ENCODE measurements around the gene TRPC3.

Gene TRPC3

DNA sequence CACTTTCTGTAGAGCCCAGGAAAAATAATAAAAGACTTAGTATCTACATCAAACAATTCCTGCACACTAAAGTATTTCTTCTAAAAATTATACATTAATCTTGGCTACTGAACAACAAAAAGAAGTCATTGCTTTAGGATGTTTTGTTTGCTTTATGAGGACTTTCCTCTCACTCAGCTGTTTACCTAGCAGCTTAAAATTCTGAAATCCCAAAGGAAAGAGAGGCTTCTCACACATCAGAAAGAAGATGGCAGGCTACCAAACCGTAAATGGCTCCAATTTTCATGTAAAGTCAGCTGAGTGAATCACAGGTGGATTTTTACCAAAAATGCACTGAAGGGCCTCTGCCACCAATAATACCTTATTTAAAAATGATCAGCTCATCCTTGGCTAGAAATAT is 9.0 kb upstream of the TRPC3 start:
- Mint-ChIP-seq H3K4me3 (no peak overlapping the region), H3K27ac (no peak overlapping the region), H3K9me3 (no peaks in the 10 kb centered on the region), H3K4me1 (no peaks in the 10 kb centered on the region), H3K36me3 (no peaks in the 10 kb centered on the region)
- ATAC-seq (no peak), DNase-seq (ENCODE audit: low spot score in 2 of 2) (no peak)

DNA sequence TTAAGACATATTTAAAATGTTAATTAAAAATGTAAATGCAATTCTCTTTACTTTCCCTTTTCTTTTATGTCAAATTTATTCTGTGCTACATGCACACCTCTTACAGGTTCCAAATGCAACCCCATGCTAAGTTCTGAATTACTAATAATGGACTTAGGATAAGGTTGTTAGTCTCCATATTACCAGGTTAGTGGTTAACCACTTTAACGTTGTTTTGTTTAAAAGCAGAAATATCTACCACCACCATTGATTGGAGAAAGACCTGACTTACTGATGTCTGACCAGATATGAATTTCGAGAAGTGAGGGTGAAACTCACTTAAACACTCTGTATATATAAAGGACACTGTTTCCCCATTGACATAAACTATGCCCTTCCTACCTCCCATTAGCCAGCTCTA is 6.9 kb upstream of the TRPC3 start:
- no peak for ATAC-seq
- Mint-ChIP-seq H3K36me3 (no peaks in the 10 kb centered on the region), H3K27ac (no peak overlapping the region), H3K9me3 (no peaks in the 10 kb centered on the region), H3K4me3 (no peak overlapping the region), H3K4me1 (no peaks in the 10 kb centered on the region)
- DNase-seq (ENCODE audit: low spot score in 2 of 2) = no peak

DNA sequence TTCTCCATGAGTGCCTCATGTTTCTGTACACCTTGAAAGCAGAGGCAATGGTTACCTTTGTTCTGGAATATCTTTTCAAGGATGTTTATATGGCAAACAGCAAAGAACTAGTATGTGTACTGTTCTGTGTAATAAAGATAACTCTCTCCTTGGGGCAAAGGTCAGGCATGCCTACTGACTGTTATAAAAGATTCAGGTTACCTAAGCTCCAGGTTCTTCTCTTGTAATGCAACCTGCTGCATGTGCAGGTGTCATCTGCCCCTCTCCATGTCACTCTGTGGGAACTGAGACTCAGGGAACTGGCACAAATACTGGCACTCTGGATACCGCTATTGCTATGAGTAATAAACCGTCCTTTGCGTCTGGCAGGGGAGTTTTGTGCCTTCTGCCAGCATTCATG is 5.4 kb upstream of the TRPC3 start:
- Mint-ChIP-seq H3K4me3 (no peak overlapping the region), H3K4me1 (no peaks in the 10 kb centered on the region), H3K36me3 (no peaks in the 10 kb centered on the region), H3K27ac (no peak overlapping the region), H3K9me3 (no peaks in the 10 kb centered on the region)
- DNase-seq (ENCODE audit: low spot score in 2 of 2) = no peak
- ATAC-seq = no peak

DNA sequence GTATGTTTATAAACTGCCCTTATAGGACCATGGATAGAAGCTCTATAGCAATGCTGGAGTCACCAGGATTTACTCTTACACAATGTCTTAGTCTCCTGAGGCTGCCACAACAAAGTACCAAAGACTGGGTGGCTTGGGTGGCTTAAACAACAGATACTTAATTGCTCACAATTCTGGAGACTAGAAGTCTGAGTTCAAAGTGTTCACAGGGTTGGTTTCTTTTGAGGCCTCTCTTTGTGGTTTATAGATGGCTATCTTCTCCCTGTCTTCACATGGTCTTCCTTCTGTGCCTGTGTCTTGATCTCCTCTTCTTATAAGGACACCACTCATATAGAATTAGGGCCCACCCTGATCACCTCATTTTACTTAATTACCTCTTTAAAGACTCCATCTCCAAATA is 2.0 kb upstream of the TRPC3 start:
- Mint-ChIP-seq H3K9me3 (no peaks in the 10 kb centered on the region), H3K27ac (no peak overlapping the region), H3K4me1 (peaks cover 13% of the 10 kb centered on the region), H3K4me3 (no peak overlapping the region), H3K36me3 (no peaks in the 10 kb centered on the region)
- DNase-seq (ENCODE audit: low spot score in 2 of 2) = no peak
- no peak for ATAC-seq

DNA sequence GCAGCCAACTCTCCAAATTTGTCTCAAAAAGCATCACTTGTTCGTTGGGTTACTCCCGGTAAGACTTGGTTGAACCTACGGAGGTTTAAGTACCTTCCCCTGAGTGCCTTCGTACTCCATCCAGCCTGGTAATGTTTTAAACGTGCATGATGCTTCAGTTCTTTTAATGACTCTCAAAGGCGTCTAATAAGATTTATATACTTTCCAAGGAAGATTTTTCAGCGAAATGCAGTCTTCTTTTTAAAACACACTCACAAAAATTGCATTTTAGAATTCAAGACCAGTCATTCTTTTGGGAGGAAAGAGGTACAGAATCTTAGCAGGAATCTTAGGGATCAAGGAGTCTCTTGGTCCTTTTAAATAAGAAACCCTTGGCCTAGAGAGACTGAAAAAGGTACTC is 430 bp upstream of the TRPC3 start:
- H3K27ac Mint-ChIP-seq = no peak overlapping the region
- H3K4me1 Mint-ChIP-seq = peaks cover 13% of the 10 kb centered on the region
- H3K36me3 Mint-ChIP-seq = no peaks in the 10 kb centered on the region
- DNase-seq (ENCODE audit: low spot score in 2 of 2) = no peak
- no peaks in the 10 kb centered on the region for H3K9me3 Mint-ChIP-seq
- ATAC-seq = no peak
- H3K4me3 Mint-ChIP-seq = peak overlapping the region; percentile 86

DNA sequence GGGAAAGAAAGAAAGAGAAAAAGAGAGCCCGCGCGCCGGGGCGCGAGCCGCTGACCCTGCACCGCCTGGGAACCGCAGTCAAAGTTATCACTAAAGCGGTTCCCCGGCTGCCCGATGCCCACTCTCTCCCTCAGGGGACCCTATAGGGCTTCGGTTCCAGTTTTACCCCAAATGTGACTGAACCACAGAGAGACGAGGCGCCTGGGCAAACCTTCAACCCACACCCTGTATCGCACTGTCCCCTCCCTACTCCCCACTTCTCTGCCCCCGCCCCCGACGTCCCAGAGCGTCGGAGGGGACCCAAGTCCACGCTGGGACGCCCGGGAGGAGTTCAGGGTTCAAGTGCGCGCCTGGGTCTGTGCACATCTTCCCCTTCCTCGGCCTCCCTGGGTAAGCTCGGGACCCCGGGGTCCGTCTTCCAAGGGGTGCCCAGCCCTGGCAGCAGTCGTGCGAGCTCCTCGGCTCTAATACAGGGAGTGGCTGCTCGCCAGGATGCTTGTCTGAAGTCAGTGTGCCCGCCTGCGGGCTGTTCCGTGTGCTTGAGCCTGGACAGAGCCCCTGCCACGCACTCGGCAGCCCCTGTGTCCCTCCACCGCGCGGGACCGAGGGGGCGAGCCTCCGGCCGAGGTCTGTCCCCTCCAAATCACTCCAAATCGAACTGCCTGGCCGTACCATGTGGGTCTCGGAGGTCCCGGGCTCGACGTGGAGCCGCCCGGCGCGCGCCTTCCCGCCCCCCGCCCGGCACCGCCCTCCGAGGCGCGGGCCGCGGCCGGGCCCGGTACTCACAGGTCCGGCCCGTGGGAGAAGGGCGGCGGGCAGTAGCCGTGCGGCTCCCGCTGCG is 960 bp downstream of the TRPC3 start:
- ATAC-seq = peak; percentile 70
- DNase-seq (ENCODE audit: low spot score in 2 of 2) = peak; percentile 20 to 69
- peak overlapping the region; percentile 86 for H3K4me3 Mint-ChIP-seq
- H3K4me1 Mint-ChIP-seq = peaks cover 13% of the 10 kb centered on the region
- H3K27ac Mint-ChIP-seq = no peak overlapping the region
- H3K36me3 Mint-ChIP-seq = no peaks in the 10 kb centered on the region
- no peaks in the 10 kb centered on the region for H3K9me3 Mint-ChIP-seq

DNA sequence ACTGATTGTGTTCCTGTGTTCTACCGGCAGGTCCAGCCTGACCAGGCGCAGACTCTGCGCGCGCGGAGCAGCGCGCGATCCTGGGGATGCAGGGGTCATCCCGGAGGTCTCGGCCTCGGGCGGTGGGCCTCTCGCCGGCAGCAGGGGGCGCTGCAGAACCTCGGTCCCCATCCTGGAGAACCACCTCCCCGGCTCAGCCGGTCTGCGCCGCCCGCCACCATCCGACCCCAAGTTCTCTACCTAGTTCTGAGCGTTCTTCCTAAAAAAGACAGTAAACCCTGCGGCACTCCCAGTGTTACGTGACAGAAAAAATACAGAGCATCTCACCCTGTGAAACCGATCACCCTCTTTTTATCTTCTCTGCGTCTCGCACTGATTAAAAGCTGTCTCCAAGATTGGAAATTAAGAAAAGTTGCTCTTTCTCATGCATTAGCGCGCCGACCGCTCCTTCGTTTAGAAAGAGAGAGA is 1.6 kb downstream of the TRPC3 start:
- Mint-ChIP-seq H3K27ac (no peak overlapping the region), H3K36me3 (no peaks in the 10 kb centered on the region), H3K4me1 (peaks cover 13% of the 10 kb centered on the region), H3K9me3 (no peaks in the 10 kb centered on the region), H3K4me3 (peak overlapping the region; percentile 86)
- ATAC-seq (peak; percentile 89), DNase-seq (ENCODE audit: low spot score in 2 of 2) (peak; percentile 88 to 96)

DNA sequence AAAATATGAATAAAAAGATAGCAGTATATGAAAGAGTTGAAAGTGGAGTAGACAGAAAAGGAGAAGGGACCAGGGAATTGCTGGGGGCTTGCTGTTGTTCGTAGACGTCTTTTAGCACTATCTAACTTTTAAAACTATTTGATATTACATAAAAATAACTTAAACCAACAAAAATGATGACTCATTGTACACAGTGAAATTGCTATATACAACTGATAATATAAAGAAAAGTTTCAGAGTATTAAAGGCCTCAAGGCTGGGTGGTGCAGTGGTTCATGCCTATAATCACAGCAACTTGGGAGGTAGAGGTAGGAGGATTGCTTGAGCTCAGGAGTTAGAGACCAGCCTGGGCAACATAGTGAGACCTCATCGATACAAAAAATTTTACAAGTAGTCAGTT is 5.2 kb downstream of the TRPC3 start:
- no peak for ATAC-seq
- H3K4me3 Mint-ChIP-seq = no peak overlapping the region
- no peaks in the 10 kb centered on the region for H3K36me3 Mint-ChIP-seq
- H3K4me1 Mint-ChIP-seq = peaks cover 13% of the 10 kb centered on the region
- DNase-seq (ENCODE audit: low spot score in 2 of 2) = no peak
- no peaks in the 10 kb centered on the region for H3K9me3 Mint-ChIP-seq
- no peak overlapping the region for H3K27ac Mint-ChIP-seq

DNA sequence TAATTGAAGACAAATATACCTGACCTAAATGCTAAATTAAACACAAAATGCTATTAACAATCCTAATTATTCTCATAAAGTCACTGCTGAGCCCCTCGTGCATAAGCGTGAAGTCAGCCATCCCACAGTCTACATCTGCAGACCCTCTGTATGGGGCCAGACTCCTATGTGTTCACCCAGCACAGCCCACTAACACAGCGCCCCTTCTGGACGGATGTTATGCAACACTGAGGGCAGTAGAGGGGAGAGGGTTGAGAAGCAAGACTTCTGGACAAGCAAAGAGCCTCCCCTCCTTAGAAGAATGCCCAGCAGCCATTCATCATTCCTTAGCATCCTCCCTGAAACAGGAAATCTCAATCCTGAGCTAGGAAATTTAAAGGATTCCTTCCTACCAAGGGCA is 7.9 kb downstream of the TRPC3 start:
- peak; percentile 61 for ATAC-seq
- no peak for DNase-seq (ENCODE audit: low spot score in 2 of 2)
- Mint-ChIP-seq H3K9me3 (no peaks in the 10 kb centered on the region), H3K36me3 (no peaks in the 10 kb centered on the region), H3K4me1 (peaks cover 6% of the 10 kb centered on the region), H3K4me3 (no peak overlapping the region), H3K27ac (no peak overlapping the region)

DNA sequence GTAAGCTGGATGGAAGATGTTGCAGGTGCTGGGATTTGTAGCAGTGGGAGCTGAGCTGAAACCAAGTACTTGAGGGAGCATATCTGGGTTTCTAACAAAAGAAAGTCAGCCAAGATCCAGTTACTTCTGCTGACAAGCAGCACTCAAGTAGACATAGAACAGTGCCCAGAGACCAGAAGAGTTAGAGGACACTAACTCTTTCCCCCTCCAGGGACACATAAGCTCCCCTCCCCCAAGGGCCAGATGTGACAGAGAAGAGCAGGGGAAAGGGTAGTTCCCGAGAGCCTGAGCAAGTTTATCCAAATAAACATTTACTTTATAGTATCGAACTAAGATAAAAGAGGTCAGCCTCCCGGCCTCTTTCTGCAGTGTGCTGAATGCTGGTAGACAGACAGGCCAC is 12.2 kb downstream of the TRPC3 start:
- Mint-ChIP-seq H3K9me3 (no peaks in the 10 kb centered on the region), H3K4me3 (no peak overlapping the region), H3K27ac (no peak overlapping the region), H3K36me3 (no peaks in the 10 kb centered on the region), H3K4me1 (peaks cover 17% of the 10 kb centered on the region)
- ATAC-seq = no peak
- no peak for DNase-seq (ENCODE audit: low spot score in 2 of 2)

DNA sequence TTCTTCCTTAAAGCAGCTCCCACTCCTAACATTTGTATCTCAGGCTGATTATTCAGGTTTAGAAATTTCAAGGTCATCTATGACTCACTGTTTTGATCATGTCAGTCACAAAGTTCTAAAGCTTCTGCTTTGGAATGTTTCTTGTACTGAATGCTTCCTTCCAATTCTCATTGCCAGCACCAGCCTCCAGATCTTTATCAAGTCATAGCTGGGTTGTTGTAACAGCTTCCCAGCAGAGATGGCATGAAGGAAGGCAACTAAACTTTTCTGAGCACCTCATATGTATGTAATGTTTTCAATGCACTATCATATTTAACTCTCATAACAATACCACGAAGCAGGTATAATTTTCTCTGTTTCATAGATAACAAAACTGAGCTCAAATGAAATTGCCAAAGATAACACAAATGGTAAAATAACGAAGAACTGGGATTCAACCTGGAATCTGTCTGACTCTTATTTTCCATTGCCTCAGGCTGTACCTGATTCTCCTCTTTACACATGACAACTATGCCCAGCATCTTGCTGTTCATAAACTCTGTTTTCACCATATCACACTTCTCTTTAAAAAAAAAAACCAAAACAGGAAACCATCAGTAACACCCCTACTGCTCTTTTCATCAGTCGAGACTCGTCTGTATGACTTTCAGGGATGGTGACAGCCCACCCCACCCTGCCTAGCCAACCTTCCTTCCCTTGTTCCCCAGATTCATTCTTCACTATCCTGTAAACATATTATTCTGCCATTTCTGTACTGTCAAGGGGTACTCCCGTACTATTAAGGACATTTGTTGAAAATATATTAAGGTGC is 13.4 kb downstream of the TRPC3 start:
- DNase-seq (ENCODE audit: low spot score in 2 of 2) (no peak), ATAC-seq (peak; percentile 66)
- Mint-ChIP-seq H3K36me3 (no peaks in the 10 kb centered on the region), H3K9me3 (no peaks in the 10 kb centered on the region), H3K4me3 (no peak overlapping the region), H3K27ac (peak overlapping the region; percentile 4), H3K4me1 (peaks cover 17% of the 10 kb centered on the region)

DNA sequence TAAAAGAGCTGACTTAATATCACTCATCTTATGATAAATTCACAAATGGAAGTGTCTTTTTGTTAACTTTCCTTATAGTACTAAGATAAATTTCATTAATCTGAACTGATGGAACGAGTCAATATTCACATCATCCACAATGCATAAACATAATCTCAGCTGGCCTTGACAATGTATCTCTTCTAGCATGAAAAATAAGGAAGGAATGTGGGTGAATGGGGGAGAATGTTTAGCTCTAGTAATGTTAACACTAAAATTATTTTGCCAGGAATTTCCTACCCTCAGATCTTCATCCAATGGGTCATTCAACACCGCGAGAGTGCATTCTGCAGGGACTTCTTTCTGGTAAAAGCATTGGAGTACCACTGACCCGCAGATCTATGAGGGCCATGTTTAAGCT is 15.8 kb downstream of the TRPC3 start:
- ATAC-seq (no peak), DNase-seq (ENCODE audit: low spot score in 2 of 2) (no peak)
- Mint-ChIP-seq H3K36me3 (no peaks in the 10 kb centered on the region), H3K4me3 (no peak overlapping the region), H3K27ac (no peak overlapping the region), H3K9me3 (no peaks in the 10 kb centered on the region), H3K4me1 (peaks cover 17% of the 10 kb centered on the region)

DNA sequence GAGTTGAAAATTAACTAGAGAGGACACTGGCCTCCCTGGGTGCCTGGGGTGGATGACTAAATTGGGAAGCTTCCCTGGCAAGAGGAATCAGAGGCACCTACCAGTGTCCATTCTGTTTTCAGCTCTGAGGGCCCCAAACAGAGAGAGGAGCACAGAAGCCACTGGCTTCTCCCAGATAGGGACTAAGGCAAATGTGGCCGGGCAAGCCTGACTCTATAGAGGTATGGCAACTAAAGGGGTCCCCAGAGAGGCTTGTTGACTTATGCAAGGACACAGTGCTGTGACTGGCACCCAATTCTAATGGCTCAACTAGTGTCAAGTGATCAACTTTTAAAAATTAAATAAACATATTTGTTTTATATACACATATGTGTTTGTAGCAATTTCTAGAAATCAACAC is 17.2 kb downstream of the TRPC3 start:
- no peak overlapping the region for H3K4me3 Mint-ChIP-seq
- H3K36me3 Mint-ChIP-seq = no peaks in the 10 kb centered on the region
- peaks cover 17% of the 10 kb centered on the region for H3K4me1 Mint-ChIP-seq
- DNase-seq (ENCODE audit: low spot score in 2 of 2) = no peak
- H3K9me3 Mint-ChIP-seq = no peaks in the 10 kb centered on the region
- ATAC-seq = no peak
- H3K27ac Mint-ChIP-seq = no peak overlapping the region

DNA sequence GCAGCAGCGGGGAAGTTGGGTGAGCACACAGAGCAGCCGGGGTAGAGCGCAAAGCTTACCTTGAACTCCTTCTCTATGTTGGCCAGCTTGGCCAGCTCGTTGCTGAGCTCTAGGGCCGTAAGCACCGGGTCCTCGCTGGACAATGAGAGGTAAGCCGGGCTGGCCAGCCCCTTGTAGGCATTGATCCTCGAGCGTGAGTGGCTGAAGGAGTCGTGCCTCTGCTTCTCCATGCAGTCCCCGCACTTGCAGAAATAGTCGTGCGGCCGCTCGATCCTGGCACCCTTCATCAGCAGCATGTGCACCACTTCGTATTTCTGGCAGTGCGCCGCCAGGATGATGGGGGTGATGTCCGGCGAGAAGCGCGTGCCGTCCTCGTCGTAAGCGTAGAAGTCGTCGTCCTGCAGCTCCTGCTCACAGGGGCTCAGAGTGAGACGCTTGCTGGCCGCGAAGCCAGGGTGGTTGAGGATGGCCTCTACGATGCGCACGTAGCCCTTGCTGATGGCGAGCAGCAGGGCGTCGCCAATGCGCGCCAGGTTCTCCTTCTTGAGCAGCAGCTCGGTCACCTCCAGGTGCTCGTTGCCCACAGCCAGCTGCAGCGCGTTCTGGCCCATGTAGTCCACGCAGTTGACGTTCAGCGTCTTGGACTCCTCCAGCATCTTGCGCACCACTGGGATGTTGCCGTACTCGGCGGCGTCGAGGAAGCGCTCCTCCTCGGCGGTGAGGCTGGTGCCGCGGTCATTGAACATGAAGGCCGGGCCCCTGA is 19.5 kb downstream of the TRPC3 start:
- DNase-seq (ENCODE audit: low spot score in 2 of 2) = no peak
- Mint-ChIP-seq H3K9me3 (no peaks in the 10 kb centered on the region), H3K4me1 (no peaks in the 10 kb centered on the region), H3K27ac (no peak overlapping the region), H3K4me3 (no peak overlapping the region), H3K36me3 (no peaks in the 10 kb centered on the region)
- ATAC-seq = peak; percentile 16

DNA sequence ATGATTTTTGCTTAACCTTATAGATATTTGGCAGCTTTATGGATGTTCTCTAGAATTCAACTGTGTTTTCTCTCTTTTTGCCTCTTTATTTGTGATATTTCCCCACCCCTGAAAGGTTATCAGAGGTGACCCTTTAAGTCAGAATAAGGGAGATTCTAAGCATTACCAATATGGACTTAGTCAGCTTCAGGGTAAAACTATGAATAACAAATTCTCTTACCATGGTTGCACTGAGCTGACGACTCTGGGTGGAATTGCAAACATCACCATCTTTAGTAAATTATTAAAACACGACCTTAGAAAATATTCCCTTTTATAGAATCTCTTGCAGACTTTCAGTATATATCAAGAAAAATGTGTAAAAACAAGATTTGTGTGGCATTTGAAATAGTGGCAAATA is 21.6 kb downstream of the TRPC3 start:
- no peaks in the 10 kb centered on the region for H3K4me1 Mint-ChIP-seq
- no peaks in the 10 kb centered on the region for H3K36me3 Mint-ChIP-seq
- ATAC-seq (no peak), DNase-seq (ENCODE audit: low spot score in 2 of 2) (no peak)
- no peak overlapping the region for H3K27ac Mint-ChIP-seq
- no peak overlapping the region for H3K4me3 Mint-ChIP-seq
- no peaks in the 10 kb centered on the region for H3K9me3 Mint-ChIP-seq

Data from stimulated activated effector memory CD8-positive, alpha-beta T cell treated with anti-CD3 and anti-CD28 coated beads, Interleukin-12 subunit alpha, Interleukin-12 subunit beta, amount 100 ng/mL, for 72 hours (primary cell).